Ascending aorta (tissue), 2 donors: ENCODE results near the gene ENSA. TPM values are rescaled to one million over a fixed set of nuclear protein-coding genes. Genes with fewer than 3 reads are reported as not detected.
"Not testable (repeated sequence)": the region's sequence is repeated elsewhere in the genome, so short reads cannot be mapped to it uniquely, and the experiment has no call there.

Experiments used
- DNase-seq, 2 donors: peaks; one replicate each; pipeline ENCODE4 v3.0.0-alpha.2; 2019; ENCODE audit warnings: low spot score in 2 of 2
- H3K27ac ChIP-seq, 2 donors: fragments of 200-600 bp; sonication (generic); one replicate each; pipeline ENCODE4 v1.5.1; 2016 to 2017; ENCODE audit warnings: mild to moderate bottlenecking in 1 of 2
- H3K27me3 ChIP-seq: fragments of 200-600 bp; sonication (generic); one replicate; pipeline ENCODE4 v1.5.1; 2017
- H3K36me3 ChIP-seq, 2 donors: fragments of 200-600 bp; sonication (generic); one replicate each; pipeline ENCODE4 v1.5.1; 2016
- H3K4me1 ChIP-seq, 2 donors: fragments of 200-600 bp; sonication (generic); one replicate each; pipeline ENCODE4 v1.5.1; 2016 to 2017; ENCODE audit warnings: mild to moderate bottlenecking in 1 of 2
- H3K4me3 ChIP-seq, 2 donors: fragments of 200-600 bp; sonication (generic); one replicate each; pipeline ENCODE4 v1.5.1; 2016 to 2017; ENCODE audit warnings: mild to moderate bottlenecking in 1 of 2
- H3K9me3 ChIP-seq, 2 donors: fragments of 200-600 bp; sonication (generic); one replicate each; pipeline ENCODE4 v1.5.1; 2016
- intact Hi-C: fragments of 100-400 bp; cut with DNase I; formaldehyde crosslinking; loops from one replicate; pipeline ENCODE4 v1.15.1; 2023
- total RNA-seq: library from RNA; depleted of rRNA; stranded (reverse); fragments of >200 nt; gene quantifications from one replicate; pipeline ENCODE4 v1.1.0, GENCODE V29; 2016
- TF ChIP-seq, protein P1 (sequence below), 3 experiments: fragments of 200-600 bp in 2 of 3; fragments of 450-650 bp in 1 of 3; sonication (generic) in 2 of 3; IDR thresholded peaks; one replicate each; pipeline ENCODE4 v1.5.1; 2016 to 2019; ENCODE audit warnings: antibody characterized with exemption in 3 of 3, mild to moderate bottlenecking in 1 of 3, moderate library complexity in 1 of 3

Gene ENSA
- total RNA-seq, 1 donor from 2014 or later, result 138 TPM

- DNase-seq, result no peak
- H3K27me3 ChIP-seq, result no peaks in the 10 kb centered on the region
- H3K36me3 ChIP-seq, result peaks cover 24 to 54% of the 10 kb centered on the region in 2 donors
- no peak overlapping the region for H3K4me3 ChIP-seq
- TF ChIP-seq, protein P1, sequence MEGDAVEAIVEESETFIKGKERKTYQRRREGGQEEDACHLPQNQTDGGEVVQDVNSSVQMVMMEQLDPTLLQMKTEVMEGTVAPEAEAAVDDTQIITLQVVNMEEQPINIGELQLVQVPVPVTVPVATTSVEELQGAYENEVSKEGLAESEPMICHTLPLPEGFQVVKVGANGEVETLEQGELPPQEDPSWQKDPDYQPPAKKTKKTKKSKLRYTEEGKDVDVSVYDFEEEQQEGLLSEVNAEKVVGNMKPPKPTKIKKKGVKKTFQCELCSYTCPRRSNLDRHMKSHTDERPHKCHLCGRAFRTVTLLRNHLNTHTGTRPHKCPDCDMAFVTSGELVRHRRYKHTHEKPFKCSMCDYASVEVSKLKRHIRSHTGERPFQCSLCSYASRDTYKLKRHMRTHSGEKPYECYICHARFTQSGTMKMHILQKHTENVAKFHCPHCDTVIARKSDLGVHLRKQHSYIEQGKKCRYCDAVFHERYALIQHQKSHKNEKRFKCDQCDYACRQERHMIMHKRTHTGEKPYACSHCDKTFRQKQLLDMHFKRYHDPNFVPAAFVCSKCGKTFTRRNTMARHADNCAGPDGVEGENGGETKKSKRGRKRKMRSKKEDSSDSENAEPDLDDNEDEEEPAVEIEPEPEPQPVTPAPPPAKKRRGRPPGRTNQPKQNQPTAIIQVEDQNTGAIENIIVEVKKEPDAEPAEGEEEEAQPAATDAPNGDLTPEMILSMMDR (IDR thresholded peaks at IDR 0.05), result no peak
- no peaks in the 10 kb centered on the region for H3K9me3 ChIP-seq
- intact Hi-C loops, result no loop called here
- H3K27ac ChIP-seq, result no peak overlapping the region
- no peaks in the 10 kb centered on the region for H3K4me1 ChIP-seq
Measured at GRCh38 chr1:150661156-150661555, 31.7 kb upstream of the ENSA start.

DNA sequence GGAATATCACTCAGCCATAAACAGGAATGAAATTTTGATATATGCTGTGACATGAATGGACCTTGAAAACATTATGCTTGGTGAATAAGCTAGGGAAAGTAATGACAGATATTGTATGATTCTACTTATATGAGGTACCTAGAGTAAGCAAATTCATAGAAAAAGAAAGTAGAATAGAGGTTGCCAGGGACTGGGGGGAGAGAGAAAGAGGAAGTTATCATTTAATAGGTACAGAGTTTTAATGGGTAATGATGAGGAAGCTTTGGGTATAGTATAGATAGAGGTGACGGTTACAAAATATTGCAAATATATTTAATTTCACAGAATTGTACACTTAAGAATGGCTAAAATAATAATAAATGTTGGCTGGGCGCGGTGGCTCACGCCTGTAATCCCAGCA is 31.2 kb upstream of the ENSA start:
- no peak for DNase-seq
- H3K27ac ChIP-seq, result no peak overlapping the region
- no peaks in the 10 kb centered on the region for H3K9me3 ChIP-seq
- intact Hi-C loops, result no loop called here
- no peaks in the 10 kb centered on the region for H3K4me1 ChIP-seq
- peaks cover 24 to 54% of the 10 kb centered on the region in 2 donors for H3K36me3 ChIP-seq
- no peak overlapping the region for H3K4me3 ChIP-seq
- no peaks in the 10 kb centered on the region for H3K27me3 ChIP-seq
- TF ChIP-seq, protein P1 (IDR thresholded peaks at IDR 0.05), result no peak

- intact Hi-C loops, H3K4me1 ChIP-seq, H3K27ac ChIP-seq, H3K9me3 ChIP-seq, H3K4me3 ChIP-seq, DNase-seq, H3K27me3 ChIP-seq: not testable (repeated sequence)
- H3K36me3 ChIP-seq, result peaks cover 17 to 41% of the 10 kb centered on the region in 2 donors
Measured at GRCh38 chr1:150657064-150657463, 27.7 kb upstream of the ENSA start.

- intact Hi-C loops, H3K4me3 ChIP-seq, DNase-seq, H3K27ac ChIP-seq, H3K4me1 ChIP-seq, H3K27me3 ChIP-seq, H3K9me3 ChIP-seq: not testable (repeated sequence)
- peaks cover 8 to 23% of the 10 kb centered on the region in 2 donors for H3K36me3 ChIP-seq
Measured at GRCh38 chr1:150654635-150655034, 25.2 kb upstream of the ENSA start.

DNA sequence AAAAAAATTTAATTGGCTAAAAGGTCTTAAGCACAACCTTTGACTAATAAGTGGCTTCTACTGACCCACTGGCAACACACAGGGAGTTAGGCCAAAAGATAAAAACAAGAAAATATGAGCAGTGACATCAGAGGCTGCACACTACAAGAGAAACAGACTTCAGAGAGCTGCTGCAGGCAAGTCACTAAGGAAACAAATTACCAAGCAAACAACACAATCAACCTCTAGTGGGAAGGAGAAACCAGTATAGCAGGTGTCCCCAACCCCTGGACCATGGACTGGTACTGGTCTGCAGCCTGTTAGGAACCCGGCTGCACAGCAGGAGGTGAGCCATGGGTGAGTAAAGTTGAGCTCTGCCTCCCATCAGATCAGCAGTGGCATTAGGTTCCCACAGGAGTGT is 20.8 kb upstream of the ENSA start:
- Histone ChIP-seq H3K4me1 (no peaks in the 10 kb centered on the region), H3K27me3 (no peaks in the 10 kb centered on the region), H3K4me3 (no peak overlapping the region), H3K36me3 (peaks cover 23 to 43% of the 10 kb centered on the region in 2 donors), H3K27ac (no peak overlapping the region), H3K9me3 (no peaks in the 10 kb centered on the region)
- DNase-seq, result no peak
- TF ChIP-seq, protein P1 (IDR thresholded peaks at IDR 0.05), result no peak
- intact Hi-C loops, result no loop called here

DNA sequence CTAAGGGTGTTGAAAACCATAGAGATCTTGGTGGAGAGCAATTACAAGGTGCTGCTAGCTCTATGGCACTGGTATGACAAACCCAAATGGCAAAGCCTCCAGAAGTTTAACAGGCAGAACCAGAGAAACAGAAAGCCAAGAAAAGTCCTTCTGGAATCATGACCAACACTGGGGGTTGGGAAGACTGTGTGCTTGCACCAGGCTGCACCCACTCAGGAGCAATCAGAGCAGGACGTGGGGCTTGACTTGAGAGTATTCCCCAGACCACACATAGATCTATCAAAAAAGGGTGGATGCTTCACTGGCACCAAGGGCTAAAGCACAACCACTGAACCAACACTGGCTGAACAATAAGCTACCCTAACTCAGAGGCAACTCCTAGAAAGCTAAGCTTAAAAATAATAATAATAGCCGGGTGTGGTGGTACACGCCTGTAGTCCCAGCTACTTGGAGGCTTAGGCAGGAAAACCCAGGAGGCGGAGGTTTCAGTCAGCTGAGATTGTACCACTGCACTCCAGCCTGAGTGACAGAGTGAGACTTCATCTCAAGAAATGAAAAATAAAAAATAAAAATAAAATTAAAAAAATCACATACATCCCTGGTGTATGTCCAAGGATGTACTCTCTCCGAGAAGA is 20.1 kb upstream of the ENSA start:
- Histone ChIP-seq H3K27me3 (no peaks in the 10 kb centered on the region), H3K4me1 (no peaks in the 10 kb centered on the region), H3K9me3 (no peaks in the 10 kb centered on the region), H3K4me3 (no peak overlapping the region), H3K27ac (no peak overlapping the region), H3K36me3 (peaks cover 23 to 43% of the 10 kb centered on the region in 2 donors)
- DNase-seq, result no peak
- TF ChIP-seq, protein P1 (IDR thresholded peaks at IDR 0.05), result no peak
- intact Hi-C loops, result no loop called here

- Histone ChIP-seq H3K4me1 (no peaks in the 10 kb centered on the region), H3K36me3 (peaks cover 4 to 15% of the 10 kb centered on the region in 2 donors), H3K9me3 (no peaks in the 10 kb centered on the region), H3K27me3 (no peaks in the 10 kb centered on the region), H3K4me3 (no peak overlapping the region), H3K27ac (no peak overlapping the region)
- intact Hi-C loops, result no loop called here
- TF ChIP-seq, protein P1 (IDR thresholded peaks at IDR 0.05), result no peak
- no peak for DNase-seq
Measured at GRCh38 chr1:150642296-150642695, 12.9 kb upstream of the ENSA start.

- H3K36me3 ChIP-seq, H3K4me1 ChIP-seq, H3K27ac ChIP-seq, intact Hi-C loops, H3K9me3 ChIP-seq, DNase-seq, H3K4me3 ChIP-seq, H3K27me3 ChIP-seq: not testable (repeated sequence)
Measured at GRCh38 chr1:150641126-150641815, 11.9 kb upstream of the ENSA start.

DNA sequence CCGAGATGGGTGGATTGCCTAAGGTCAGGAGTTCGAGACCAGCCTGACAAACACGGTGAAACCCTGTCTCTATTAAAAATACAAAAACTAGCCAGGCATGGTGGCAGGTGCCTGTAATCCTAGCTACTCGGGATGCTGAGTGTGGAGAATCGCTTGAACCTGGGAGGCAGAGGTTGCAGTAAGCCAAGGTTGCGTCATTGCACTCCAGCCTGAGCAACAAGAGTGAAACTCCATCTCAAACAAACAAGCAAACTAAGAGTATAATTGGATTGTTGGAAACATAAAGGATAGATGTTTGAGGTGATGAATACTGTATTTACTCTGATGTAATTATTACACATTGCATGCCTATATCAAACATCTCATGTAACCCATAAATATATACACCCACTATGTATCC is 9.0 kb upstream of the ENSA start:
- H3K27ac ChIP-seq, H3K36me3 ChIP-seq, H3K27me3 ChIP-seq, H3K9me3 ChIP-seq, intact Hi-C loops, H3K4me3 ChIP-seq, DNase-seq, H3K4me1 ChIP-seq: not testable (repeated sequence)
